ENCODE measurements around the gene SGPP2.

- TF ChIP-seq CTCF (IDR thresholded peaks at IDR 0.05) (no peak), POLR2A (IDR thresholded peaks at IDR 0.05) (no peak)
Observed at GRCh38 chr2:222391743-222392285, 32.5 kb upstream of the SGPP2 start.
